Activated naive CD4-positive, alpha-beta T cell treated with anti-CD3 and anti-CD28 coated beads for 36 hours (primary cell): ENCODE results near the gene MIS12. TPM values are rescaled to one million over a fixed set of nuclear protein-coding genes. Genes with fewer than 3 reads are reported as not detected.
A peak's percentile ranks its signal among the peaks of the same experiment; 100 is the strongest.

Experiments used
- CTCF ChIA-PET: fragments of 350-600 bp; sonication (Branson Sonifier 250); formaldehyde crosslinking; loops from one replicate; lab custom pipeline; 2021; ENCODE audit warnings: antibody characterized with exemption; lab: Charles Lee
- DNase-seq: peaks from one replicate; pipeline ENCODE4 v3.0.0-alpha.2; 2020
- H3K27ac Mint-ChIP-seq: one replicate; pipeline ENCODE4 v1.8.0; 2021; ENCODE audit warnings: mild to moderate bottlenecking, mixed read lengths
- H3K27me3 Mint-ChIP-seq: one replicate; pipeline ENCODE4 v1.8.0; 2021; ENCODE audit warnings: low read depth, mixed read lengths
- H3K36me3 Mint-ChIP-seq: one replicate; pipeline ENCODE4 v1.8.0; 2021; ENCODE audit warnings: low read depth, mixed read lengths
- H3K4me1 Mint-ChIP-seq: one replicate; pipeline ENCODE4 v1.8.0; 2021; ENCODE audit warnings: low read depth, mixed read lengths
- H3K4me3 Mint-ChIP-seq: one replicate; pipeline ENCODE4 v1.8.0; 2021; ENCODE audit warnings: mild to moderate bottlenecking, moderate library complexity, mixed read lengths
- H3K9me3 Mint-ChIP-seq: one replicate; pipeline ENCODE4 v1.8.0; 2021; ENCODE audit warnings: mixed read lengths
- intact Hi-C: fragments of 100-400 bp; cut with micrococcal nuclease; formaldehyde crosslinking; loops from one replicate; pipeline ENCODE4 v1.15.1; 2023
- total RNA-seq, 2 experiments: library from RNA; stranded (reverse); gene quantifications; one replicate each; pipeline ENCODE4 v1.2.3, GENCODE V29; 2021

Gene MIS12
- total RNA-seq, 2 experiments from 2014 or later = 37.2 to 37.6 TPM

DNA sequence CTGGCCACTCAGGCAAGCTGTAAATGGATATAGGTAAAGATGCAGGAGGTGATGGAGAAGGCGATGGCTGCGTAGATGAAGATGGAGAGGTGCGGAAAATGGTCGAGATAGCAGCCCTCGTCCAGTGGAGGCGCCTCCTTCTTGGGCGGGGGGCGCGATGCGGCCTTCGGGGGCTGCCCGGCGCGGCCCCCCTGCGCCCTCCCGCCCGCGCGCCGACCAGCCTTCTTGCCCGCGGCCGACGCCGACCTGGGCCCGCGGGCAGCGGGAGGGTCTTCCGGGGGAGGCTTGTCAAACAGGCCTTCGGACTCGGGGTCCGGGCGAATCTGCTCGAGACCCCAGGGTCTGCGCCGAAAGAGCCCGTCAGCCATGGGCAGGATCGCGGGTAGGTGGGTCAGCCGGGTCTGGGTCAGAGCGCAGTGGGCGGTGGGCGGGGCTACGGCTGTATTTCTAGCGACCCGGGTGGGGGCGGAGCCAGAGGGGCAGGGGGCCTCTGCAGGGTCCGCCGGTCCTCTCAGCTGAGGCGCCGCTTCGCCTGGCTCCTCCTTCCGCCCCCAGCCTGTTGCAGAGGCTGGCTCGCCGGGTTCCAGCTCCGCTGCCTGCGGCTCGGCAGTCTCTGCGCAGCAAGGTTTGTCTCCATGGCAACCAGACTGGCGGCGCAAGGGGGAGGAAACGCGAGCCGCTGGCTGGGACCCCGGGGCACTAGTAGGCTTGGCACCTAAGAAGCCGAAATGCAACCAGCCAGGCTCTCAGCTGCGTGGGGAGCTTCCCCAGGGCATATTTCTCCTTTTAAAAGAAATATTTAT lies 14.4 kb downstream of the MIS12 start:
- H3K4me3 Mint-ChIP-seq = peak overlapping the region; percentile 84
- H3K27ac Mint-ChIP-seq = no peak overlapping the region
- no peaks in the 10 kb centered on the region for H3K9me3 Mint-ChIP-seq
- peak; percentile 73 for DNase-seq
- intact Hi-C loops = no loop called here
- no peaks in the 10 kb centered on the region for H3K27me3 Mint-ChIP-seq
- no peaks in the 10 kb centered on the region for H3K36me3 Mint-ChIP-seq
- CTCF ChIA-PET = interaction anchor here (0.6 kb wide), 1 partner anchor 388 kb away, joined by 3 read pairs; no protein-coding TSS in a partner anchor
- H3K4me1 Mint-ChIP-seq = peaks cover 6% of the 10 kb centered on the region

DNA sequence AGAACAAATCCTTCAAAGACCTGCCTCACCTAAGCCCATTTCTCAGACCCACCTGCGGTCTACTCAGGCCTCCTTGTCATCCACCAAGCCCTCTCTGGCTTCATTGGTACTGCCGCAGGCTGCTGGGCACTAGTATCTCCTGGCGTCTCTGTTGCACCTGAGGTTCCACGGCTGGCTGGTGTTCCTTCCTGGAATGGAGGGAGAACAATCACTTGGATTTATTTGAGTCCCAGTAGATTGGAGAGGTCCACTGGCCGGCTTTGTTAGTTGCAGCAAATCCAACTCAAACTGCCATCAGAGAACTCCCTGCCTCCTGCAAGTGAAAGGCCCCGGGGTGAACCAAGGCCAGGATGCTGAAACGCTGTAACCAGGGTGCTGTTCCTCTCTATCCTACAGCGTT lies 15.3 kb downstream of the MIS12 start:
- intact Hi-C loops = no loop called here

GRCh38 chr17:5502552-5502951 lies 16.2 kb downstream of the MIS12 start:
- no peak overlapping the region for H3K27ac Mint-ChIP-seq
- H3K4me3 Mint-ChIP-seq = no peak overlapping the region
- H3K9me3 Mint-ChIP-seq = no peaks in the 10 kb centered on the region
- CTCF ChIA-PET = no interaction called here
- H3K4me1 Mint-ChIP-seq = peaks cover 6% of the 10 kb centered on the region
- intact Hi-C loops = no loop called here
- H3K27me3 Mint-ChIP-seq = no peaks in the 10 kb centered on the region
- DNase-seq = no peak
- no peaks in the 10 kb centered on the region for H3K36me3 Mint-ChIP-seq

More for the DNA sequence above, 15.3 kb downstream of the MIS12 start:
- no peaks in the 10 kb centered on the region for H3K36me3 Mint-ChIP-seq
- DNase-seq = no peak
- H3K27me3 Mint-ChIP-seq = no peaks in the 10 kb centered on the region
- CTCF ChIA-PET = interaction anchor here (0.6 kb wide), 1 partner anchor 389 kb away, joined by 3 read pairs; no protein-coding TSS in a partner anchor
- peak overlapping the region; percentile 45 for H3K4me3 Mint-ChIP-seq
- H3K27ac Mint-ChIP-seq = no peak overlapping the region
- H3K4me1 Mint-ChIP-seq = peaks cover 6% of the 10 kb centered on the region
- H3K9me3 Mint-ChIP-seq = no peaks in the 10 kb centered on the region

- CTCF ChIA-PET = interaction anchor here (1.0 kb wide), 1 partner anchor 9 kb away, joined by 3 read pairs; no protein-coding TSS in a partner anchor
- Mint-ChIP-seq H3K27me3 (no peaks in the 10 kb centered on the region), H3K4me1 (no peaks in the 10 kb centered on the region)
Observed at GRCh38 chr17:5506307-5506706, 19.9 kb downstream of the MIS12 start.

DNA sequence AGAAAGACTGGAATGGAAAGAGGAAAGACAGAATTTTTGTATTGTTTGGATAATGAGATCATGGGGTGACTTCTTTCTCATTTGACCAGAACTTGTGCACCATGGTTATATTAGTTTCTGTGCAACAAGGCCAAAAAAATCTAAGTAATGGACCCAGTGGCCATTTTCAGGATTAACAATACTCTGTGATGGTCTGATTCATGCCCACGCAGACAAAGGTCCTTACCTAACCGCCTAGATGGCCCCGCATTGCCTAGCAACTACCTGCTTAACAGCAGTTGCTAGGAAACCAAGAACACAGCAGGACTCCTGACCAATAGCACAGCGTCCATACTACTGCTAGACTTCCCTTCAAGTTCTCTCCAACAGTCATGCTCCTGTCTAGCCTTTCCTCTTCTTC lies 22.4 kb downstream of the MIS12 start:
- intact Hi-C loops = no loop called here
- DNase-seq = no peak
- no peak overlapping the region for H3K4me3 Mint-ChIP-seq
- peaks cover 15% of the 10 kb centered on the region for H3K4me1 Mint-ChIP-seq
- no peaks in the 10 kb centered on the region for H3K27me3 Mint-ChIP-seq
- H3K27ac Mint-ChIP-seq = no peak overlapping the region
- CTCF ChIA-PET = no interaction called here
- peaks cover 9% of the 10 kb centered on the region for H3K36me3 Mint-ChIP-seq
- H3K9me3 Mint-ChIP-seq = no peaks in the 10 kb centered on the region

More at GRCh38 chr17:5506307-5506706, 19.9 kb downstream of the MIS12 start:
- Mint-ChIP-seq H3K27ac (no peak overlapping the region), H3K4me3 (no peak overlapping the region), H3K9me3 (no peaks in the 10 kb centered on the region), H3K36me3 (peaks cover 3% of the 10 kb centered on the region)
- intact Hi-C loops = no loop called here
- no peak for DNase-seq

DNA sequence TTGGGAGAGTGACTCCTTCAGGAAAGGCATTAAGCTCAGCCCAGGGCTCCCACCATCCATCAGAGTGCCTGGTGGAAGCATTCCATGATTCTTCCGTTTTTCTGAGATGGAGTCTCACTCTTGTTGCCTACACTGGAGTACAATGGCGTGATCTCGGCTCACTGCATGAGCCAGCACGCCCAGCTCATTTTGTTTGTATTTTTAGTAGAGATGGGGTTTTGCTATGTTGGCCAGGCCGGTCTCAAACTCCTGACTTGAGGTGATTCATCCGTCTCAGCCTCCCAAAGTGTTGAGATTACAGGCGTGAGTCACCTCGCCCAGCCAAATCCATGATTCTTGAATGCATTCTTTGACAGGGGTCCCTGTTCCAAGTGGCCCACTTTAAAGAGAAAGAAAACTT lies 23.1 kb downstream of the MIS12 start:
- H3K27ac Mint-ChIP-seq = no peak overlapping the region
- H3K36me3 Mint-ChIP-seq = peaks cover 12% of the 10 kb centered on the region

DNA sequence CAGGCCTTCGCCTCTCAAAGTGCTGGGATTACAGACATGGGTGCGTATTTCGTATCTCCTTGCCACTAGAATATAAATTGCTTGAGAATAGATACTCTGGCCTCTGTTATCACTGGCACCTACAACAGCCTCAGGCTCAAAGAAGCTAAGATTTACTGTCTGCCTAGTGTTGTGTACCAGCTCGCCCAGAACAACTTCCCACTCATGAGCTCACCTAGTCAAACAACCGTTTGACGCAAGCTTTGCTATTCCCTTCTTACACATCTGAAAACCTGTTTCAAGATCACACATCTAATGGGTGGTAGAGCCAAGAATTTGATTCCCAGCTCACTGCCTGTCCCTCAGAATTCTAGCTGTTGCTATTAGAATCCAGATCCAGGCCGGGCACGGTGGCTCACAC lies 24.4 kb downstream of the MIS12 start:
- no peak overlapping the region for H3K27ac Mint-ChIP-seq
- no peaks in the 10 kb centered on the region for H3K27me3 Mint-ChIP-seq
- H3K9me3 Mint-ChIP-seq = no peaks in the 10 kb centered on the region
- DNase-seq = no peak
- H3K4me1 Mint-ChIP-seq = peaks cover 24% of the 10 kb centered on the region
- H3K4me3 Mint-ChIP-seq = no peak overlapping the region
- CTCF ChIA-PET = no interaction called here
- peaks cover 22% of the 10 kb centered on the region for H3K36me3 Mint-ChIP-seq
- intact Hi-C loops = no loop called here

More for the DNA sequence above, 23.1 kb downstream of the MIS12 start:
- no peaks in the 10 kb centered on the region for H3K27me3 Mint-ChIP-seq
- intact Hi-C loops = no loop called here
- CTCF ChIA-PET = no interaction called here
- DNase-seq = no peak
- peaks cover 19% of the 10 kb centered on the region for H3K4me1 Mint-ChIP-seq
- no peaks in the 10 kb centered on the region for H3K9me3 Mint-ChIP-seq
- no peak overlapping the region for H3K4me3 Mint-ChIP-seq

DNA sequence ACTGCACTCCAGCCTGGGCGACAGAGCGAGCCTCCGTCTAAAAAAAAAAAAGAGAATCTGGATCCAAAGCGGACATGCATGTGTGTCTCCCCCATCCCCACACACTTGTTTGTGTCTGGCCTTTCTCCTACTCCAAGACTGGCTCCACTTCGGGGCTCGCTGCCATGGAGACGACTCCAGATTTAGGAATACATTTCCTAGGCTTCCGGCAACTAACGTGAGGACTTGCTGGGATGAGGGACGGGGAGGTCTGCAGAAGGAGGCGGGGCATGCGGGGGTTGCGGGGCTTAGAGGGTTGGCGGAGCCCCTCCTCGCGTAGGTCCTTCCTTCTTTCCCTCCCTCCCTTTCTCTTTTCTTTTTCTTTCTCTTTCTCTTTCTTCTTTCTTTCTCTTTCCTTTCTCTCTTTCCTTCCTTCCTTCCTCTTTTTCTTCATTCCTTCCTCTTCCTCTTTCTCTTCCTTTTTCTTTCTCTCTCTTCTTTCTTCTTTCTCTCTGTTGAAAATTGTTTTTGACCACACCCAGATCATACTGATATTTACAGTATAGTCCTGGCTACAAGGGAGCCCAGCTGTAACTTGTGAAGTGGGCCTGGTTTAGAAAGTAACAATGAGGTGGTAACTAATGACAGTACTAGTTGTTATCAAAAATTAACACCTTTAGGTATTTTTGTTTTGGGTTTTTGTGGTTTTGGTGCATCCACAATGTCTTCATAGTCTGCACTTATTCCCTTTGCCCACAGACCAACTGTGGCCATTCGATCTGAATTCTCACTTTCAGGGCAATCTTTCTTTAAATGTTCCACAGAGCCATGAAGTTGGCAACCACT lies 25.2 kb downstream of the MIS12 start:
- CTCF ChIA-PET = no interaction called here
- intact Hi-C loops = no loop called here
- Mint-ChIP-seq H3K27ac (no peak overlapping the region), H3K4me1 (peaks cover 24% of the 10 kb centered on the region), H3K36me3 (peaks cover 28% of the 10 kb centered on the region), H3K4me3 (no peak overlapping the region), H3K9me3 (no peaks in the 10 kb centered on the region), H3K27me3 (no peaks in the 10 kb centered on the region)
- DNase-seq = no peak

GRCh38 chr17:5513628-5514027 lies 27.3 kb downstream of the MIS12 start:
- H3K27me3 Mint-ChIP-seq = no peaks in the 10 kb centered on the region
- H3K4me1 Mint-ChIP-seq = peaks cover 24% of the 10 kb centered on the region
- peak; percentile 14 for DNase-seq
- peak overlapping the region; percentile 32 for H3K27ac Mint-ChIP-seq
- CTCF ChIA-PET = no interaction called here
- H3K36me3 Mint-ChIP-seq = peaks cover 35% of the 10 kb centered on the region
- no peak overlapping the region for H3K4me3 Mint-ChIP-seq
- no peaks in the 10 kb centered on the region for H3K9me3 Mint-ChIP-seq
- intact Hi-C loops = no loop called here

GRCh38 chr17:5514976-5515375 lies 28.6 kb downstream of the MIS12 start:
- CTCF ChIA-PET = interaction anchor here (0.6 to 1.1 kb wide), 2 partner anchors 9 to 1504 kb away, joined by 3 read pairs; no protein-coding TSS in a partner anchor
- Mint-ChIP-seq H3K36me3 (peaks cover 32% of the 10 kb centered on the region), H3K27me3 (no peaks in the 10 kb centered on the region), H3K9me3 (no peaks in the 10 kb centered on the region), H3K4me3 (no peak overlapping the region), H3K27ac (no peak overlapping the region), H3K4me1 (peaks cover 24% of the 10 kb centered on the region)
- intact Hi-C loops = no loop called here
- DNase-seq = no peak

GRCh38 chr17:5516060-5516792 lies 29.9 kb downstream of the MIS12 start:
- Mint-ChIP-seq H3K36me3 (peaks cover 36% of the 10 kb centered on the region), H3K4me1 (peaks cover 24% of the 10 kb centered on the region), H3K9me3 (no peaks in the 10 kb centered on the region), H3K27me3 (no peaks in the 10 kb centered on the region), H3K27ac (no peak overlapping the region), H3K4me3 (no peak overlapping the region)
- no peak for DNase-seq
- CTCF ChIA-PET = interaction anchor here (1.1 kb wide), 2 partner anchors 11 to 13 kb away, joined by 3 read pairs; no protein-coding TSS in a partner anchor
- intact Hi-C loops = no loop called here

DNA sequence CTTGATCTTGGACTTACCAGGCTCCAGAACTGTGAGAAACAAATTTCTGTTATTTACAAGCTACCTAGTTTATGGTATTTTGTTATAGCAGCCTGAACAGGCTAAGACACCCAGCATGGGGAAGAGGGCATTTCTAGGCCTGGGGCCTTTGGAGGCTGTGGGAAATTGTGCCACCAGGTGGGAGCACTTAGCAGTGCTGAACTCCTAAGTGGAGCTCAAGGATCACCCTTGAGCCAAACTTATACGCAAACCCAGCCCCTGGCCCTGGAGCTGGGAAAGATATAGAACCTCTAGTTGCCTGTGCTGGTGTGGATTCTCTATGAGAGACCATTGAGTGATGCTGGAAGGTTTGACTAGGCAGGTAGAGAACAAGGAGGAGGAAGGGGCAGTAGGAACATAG lies 36.1 kb downstream of the MIS12 start:
- Mint-ChIP-seq H3K36me3 (peaks cover 21% of the 10 kb centered on the region), H3K27me3 (no peaks in the 10 kb centered on the region), H3K4me3 (no peak overlapping the region), H3K4me1 (peaks cover 15% of the 10 kb centered on the region), H3K9me3 (no peaks in the 10 kb centered on the region), H3K27ac (no peak overlapping the region)
- CTCF ChIA-PET = interaction anchor here (0.6 to 0.7 kb wide), 2 partner anchors 29 to 87 kb away, joined by 3 to 4 read pairs; no protein-coding TSS in a partner anchor
- no peak for DNase-seq
- intact Hi-C loops = no loop called here
